ENCODE data around the gene MED6.

The MED6 gene

GRCh38 chr14:70597731-70598130, 2.7 kb downstream of the MED6 start:
- no peak for DNase-seq

- no peak for DNase-seq
Observed at GRCh38 chr14:70595443-70596185, 4.8 kb downstream of the MED6 start.

- no peak for DNase-seq
Observed at GRCh38 chr14:70594461-70594860, 6.0 kb downstream of the MED6 start.

GRCh38 chr14:70585231-70585630, 15.2 kb downstream of the MED6 start:
- DNase-seq = peak; percentile 24 to 27

GRCh38 chr14:70576891-70577290, 23.6 kb downstream of the MED6 start:
- no peak for DNase-seq

GRCh38 chr14:70573050-70573449, 27.4 kb downstream of the MED6 start:
- no peak for DNase-seq

- DNase-seq = no peak
Observed at GRCh38 chr14:70571139-70571538, 29.3 kb downstream of the MED6 start.

GRCh38 chr14:70567791-70568190, 32.7 kb downstream of the MED6 start:
- peak; percentile 69 to 76 for DNase-seq

GRCh38 chr14:70563869-70564268, 36.6 kb downstream of the MED6 start:
- no peak for DNase-seq

- no peak for DNase-seq
Observed at GRCh38 chr14:70563417-70563816, 37.0 kb downstream of the MED6 start.

- no peak for DNase-seq
Observed at GRCh38 chr14:70558356-70558755, 42.1 kb downstream of the MED6 start.

- no peak for DNase-seq
Observed at GRCh38 chr14:70555890-70556289, 44.6 kb downstream of the MED6 start.

- no peak for DNase-seq
Observed at GRCh38 chr14:70538087-70538486, 62.4 kb downstream of the MED6 start.

- no peak for DNase-seq
Observed at GRCh38 chr14:70536830-70537229, 63.6 kb downstream of the MED6 start.

GRCh38 chr14:70534904-70535303, 65.6 kb downstream of the MED6 start, which contains the start of gene ADAM20:
Gene ADAM20, minus strand, starts transcription at chr14:70535004. Its CDS starts 10,247 bp downstream, at chr14:70524757.
- no peak for DNase-seq

Measured in Kasumi-1 (cell line).